Heart left ventricle (tissue), 13 donors: ENCODE measurements around the gene XPO6.

Experiments used
- POLR2A ChIP-seq, 2 donors: fragments of 450-650 bp; IDR thresholded peaks; one replicate each; pipeline ENCODE4 v1.6.1; 2017; ENCODE audit warnings: antibody characterized with exemption in 2 of 2, mild to moderate bottlenecking in 2 of 2, moderate library complexity in 2 of 2
- TF ChIP-seq, protein P1 (sequence below), 12 donors: fragments of 200-600 bp; sonication (generic) in 4 of 12; IDR thresholded peaks; one replicate each; pipeline versions ENCODE4 v1.5.0 to v1.8.0; 2018 to 2022; ENCODE audit warnings: antibody characterized with exemption in 12 of 12, mild to moderate bottlenecking in 5 of 12
- donor health status: ischemic (EF 13 %, LVEDD 7.1; RV severe dilation, severe dysfunction).
- donor health status: DM: no; HTN: yes; CAD: no.
- donor health status: DM: no; HTN: no; CAD: no.
- donor health status: ischemic (EF 25% LVEDD 6.9; RV normal size, moderate dysfunction).
- donor health status: ischemic (EF 25% LVEDD 5.7; RV mildly dilated, moderate dysfunction).
- donor health status: ischemic (EF 35%, LVEDD 5.7; RV mildly dilated, moderate dysfunction).
- donor health status: nonischemic (EF 11% LVEDD 7.7; RV severe dilation, severe dysfunction).
- donor health status: DM: yes; HTN: yes; CAD: no.
- donor health status: PGD.
- donor health status: ischemic (EF 29% LVEDD 5.4; RV normal size, mild dysfunction).
- donor health status: nonischemic (EF 23%, LVEDD 6.1; RV moderate dilation, normal function).

DNA sequence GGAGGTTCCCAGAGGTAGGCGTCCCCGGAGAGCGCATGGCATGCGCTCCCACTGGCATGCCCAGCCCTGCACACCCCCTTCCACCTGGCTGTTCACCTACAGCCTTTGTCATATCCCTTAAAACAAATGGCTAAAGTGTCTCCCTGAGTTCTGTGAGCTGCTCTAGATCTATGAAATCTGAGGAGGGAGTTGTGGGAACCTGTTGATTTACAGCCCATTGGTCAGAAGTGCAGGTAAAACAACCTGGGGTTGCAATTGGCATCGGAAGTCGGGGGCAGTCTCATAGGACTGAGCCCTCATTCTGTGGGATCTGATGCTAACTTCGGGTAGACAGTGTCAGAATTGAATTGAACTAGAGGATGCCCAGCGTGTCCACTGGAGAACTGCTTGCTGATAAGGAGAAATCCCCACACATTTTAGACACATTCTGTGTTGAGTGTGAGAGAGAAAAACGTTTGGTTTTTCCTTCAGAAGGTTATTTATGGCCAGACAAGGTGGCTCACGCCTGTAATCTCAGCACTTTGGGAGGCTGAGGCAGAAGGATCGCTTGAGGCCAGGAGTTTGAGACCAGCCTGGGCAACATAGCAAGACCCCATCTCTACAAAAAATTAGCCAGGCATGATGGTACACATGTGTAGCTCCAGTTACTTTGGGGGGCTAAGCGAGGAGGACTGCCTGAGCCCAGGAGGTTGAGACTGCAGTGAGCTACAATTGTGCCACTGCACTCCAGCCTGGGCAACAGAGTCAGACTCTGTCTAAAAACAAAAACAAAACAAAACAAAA, 126.2 kb downstream of the XPO6 start:
- no peak for TF ChIP-seq POLR2A (IDR thresholded peaks at IDR 0.05)
- TF ChIP-seq, protein P1, sequence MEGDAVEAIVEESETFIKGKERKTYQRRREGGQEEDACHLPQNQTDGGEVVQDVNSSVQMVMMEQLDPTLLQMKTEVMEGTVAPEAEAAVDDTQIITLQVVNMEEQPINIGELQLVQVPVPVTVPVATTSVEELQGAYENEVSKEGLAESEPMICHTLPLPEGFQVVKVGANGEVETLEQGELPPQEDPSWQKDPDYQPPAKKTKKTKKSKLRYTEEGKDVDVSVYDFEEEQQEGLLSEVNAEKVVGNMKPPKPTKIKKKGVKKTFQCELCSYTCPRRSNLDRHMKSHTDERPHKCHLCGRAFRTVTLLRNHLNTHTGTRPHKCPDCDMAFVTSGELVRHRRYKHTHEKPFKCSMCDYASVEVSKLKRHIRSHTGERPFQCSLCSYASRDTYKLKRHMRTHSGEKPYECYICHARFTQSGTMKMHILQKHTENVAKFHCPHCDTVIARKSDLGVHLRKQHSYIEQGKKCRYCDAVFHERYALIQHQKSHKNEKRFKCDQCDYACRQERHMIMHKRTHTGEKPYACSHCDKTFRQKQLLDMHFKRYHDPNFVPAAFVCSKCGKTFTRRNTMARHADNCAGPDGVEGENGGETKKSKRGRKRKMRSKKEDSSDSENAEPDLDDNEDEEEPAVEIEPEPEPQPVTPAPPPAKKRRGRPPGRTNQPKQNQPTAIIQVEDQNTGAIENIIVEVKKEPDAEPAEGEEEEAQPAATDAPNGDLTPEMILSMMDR (IDR thresholded peaks at IDR 0.05) = no peak
